PC-3 (cell line): ENCODE results near the gene CAMTA2.

ENCODE experiments used
- CTCF ChIP-seq: fragments of 300-600 bp; sonication (generic); conservative IDR thresholded peaks from 2 replicates; pipeline ENCODE4 v1.5.1; 2017; ENCODE audit warnings: antibody characterized with exemption, low read depth, mild to moderate bottlenecking, low read length
- EZH2 ChIP-seq: fragments of 300-600 bp; sonication (generic); IDR thresholded peaks from one replicate; pipeline ENCODE4 v1.6.1; 2017; ENCODE audit warnings: antibody characterized with exemption, mild to moderate bottlenecking, low read length; ENCODE audit not compliant: unreplicated experiment
- EZH2phosphoT487 ChIP-seq: fragments of 300-600 bp; sonication (generic); IDR thresholded peaks from 2 replicates; pipeline ENCODE4 v1.6.1; 2018; ENCODE audit warnings: mild to moderate bottlenecking, antibody characterized with exemption, low read length, borderline replicate concordance

GRCh38 chr17:4959261-4959965 lies 28.1 kb downstream of the CAMTA2 start:
- TF ChIP-seq EZH2 (no peak), CTCF (no peak), EZH2phosphoT487 (no peak)
